ENCODE results near the gene PLRG1. TPM values are rescaled to one million over a fixed set of nuclear protein-coding genes. Genes with fewer than 3 reads are reported as not detected.
A peak's percentile ranks its signal among the peaks of the same experiment; 100 is the strongest.

PLRG1 gene
- total RNA-seq, 1 donor from 2014 or later, result 95.7 TPM

GRCh38 chr4:154491341-154492271, 58.6 kb downstream of the PLRG1 start, which contains the start of gene DCHS2:
TSS of gene DCHS2 (minus strand) at chr4:154491799. CDS start at chr4:154491355, 444 bp downstream.
- Mint-ChIP-seq H3K4me3 (peak within 1 kb of the TSS; percentile 88), H3K4me1 (ENCODE audit: unreplicated experiment) (peaks cover 6% of the 10 kb centered on the region), H3K9me3 (no peaks in the 10 kb centered on the region), H3K36me3 (no peaks in the 10 kb centered on the region), H3K27me3 (peaks cover 47% of the 10 kb centered on the region), H3K27ac (no peak within 1 kb of the TSS)
- no peak for DNase-seq (ENCODE audit: extremely low spot score, unreplicated experiment)
- no peak for TF ChIP-seq CTCF (conservative IDR thresholded peaks at IDR 0.05)

GRCh38 chr4:154490583-154491340, 59.4 kb downstream of the PLRG1 start:
- no peak for DNase-seq (ENCODE audit: extremely low spot score, unreplicated experiment)
- H3K27me3 Mint-ChIP-seq, result peaks cover 42% of the 10 kb centered on the region

GRCh38 chr4:154490234-154490582, 60.0 kb downstream of the PLRG1 start:
- H3K36me3 Mint-ChIP-seq, result no peaks in the 10 kb centered on the region
- peaks cover 6% of the 10 kb centered on the region for H3K4me1 Mint-ChIP-seq (ENCODE audit: unreplicated experiment)
- no peak for DNase-seq (ENCODE audit: extremely low spot score, unreplicated experiment)
- no peak for TF ChIP-seq CTCF (conservative IDR thresholded peaks at IDR 0.05)
- H3K9me3 Mint-ChIP-seq, result no peaks in the 10 kb centered on the region
- peak overlapping the region; percentile 88 for H3K4me3 Mint-ChIP-seq
- H3K27ac Mint-ChIP-seq, result no peak overlapping the region
- peaks cover 42% of the 10 kb centered on the region for H3K27me3 Mint-ChIP-seq

More at GRCh38 chr4:154490583-154491340, 59.4 kb downstream of the PLRG1 start:
- peak overlapping the region; percentile 88 for H3K4me3 Mint-ChIP-seq
- H3K9me3 Mint-ChIP-seq, result no peaks in the 10 kb centered on the region
- TF ChIP-seq CTCF (conservative IDR thresholded peaks at IDR 0.05), result no peak
- H3K36me3 Mint-ChIP-seq, result no peaks in the 10 kb centered on the region
- no peak overlapping the region for H3K27ac Mint-ChIP-seq
- peaks cover 6% of the 10 kb centered on the region for H3K4me1 Mint-ChIP-seq (ENCODE audit: unreplicated experiment)

- peaks cover 42% of the 10 kb centered on the region for H3K27me3 Mint-ChIP-seq
- peak overlapping the region; percentile 5 for H3K4me3 Mint-ChIP-seq
- no peaks in the 10 kb centered on the region for H3K9me3 Mint-ChIP-seq
Measured at GRCh38 chr4:154489558-154490233, 60.5 kb downstream of the PLRG1 start.

More at GRCh38 chr4:154489558-154490233, 60.5 kb downstream of the PLRG1 start:
- DNase-seq (ENCODE audit: extremely low spot score, unreplicated experiment), result no peak
- Mint-ChIP-seq H3K36me3 (no peaks in the 10 kb centered on the region), H3K4me1 (ENCODE audit: unreplicated experiment) (peaks cover 6% of the 10 kb centered on the region), H3K27ac (no peak overlapping the region)
- no peak for TF ChIP-seq CTCF (conservative IDR thresholded peaks at IDR 0.05)
